Esophagus squamous epithelium (tissue), 5 donors: Measurements from ENCODE around the gene KLKB1. TPM values are rescaled to one million over a fixed set of nuclear protein-coding genes. Genes with fewer than 3 reads are reported as not detected.

Experiments
- DNase-seq: peaks from one replicate; lab custom pipeline; 2025; lab: John Stamatoyannopoulos, UW
- H3K27ac ChIP-seq, 4 donors: fragments of 200-600 bp; sonication (generic); one replicate each; pipeline ENCODE4 v1.5.1; 2016 to 2019; ENCODE audit warnings: mild to moderate bottlenecking in 1 of 4
- H3K27me3 ChIP-seq, 4 donors: fragments of 200-600 bp; sonication (generic); 1 replicate in 3 of 4; 2 replicates in 1 of 4; pipeline versions ENCODE4 v1.5.1 to v1.6.0; 2017 to 2021; ENCODE audit warnings: antibody characterized with exemption in 1 of 4
- H3K36me3 ChIP-seq, 3 donors: fragments of 200-600 bp; sonication (generic); one replicate each; pipeline ENCODE4 v1.5.1; 2016 to 2019
- H3K4me1 ChIP-seq, 3 donors: fragments of 200-600 bp; sonication (generic); one replicate each; pipeline ENCODE4 v1.5.1; 2017 to 2019
- H3K4me3 ChIP-seq, 4 donors: fragments of 200-600 bp; sonication (generic); 1 replicate in 3 of 4; 2 replicates in 1 of 4; pipeline ENCODE4 v1.5.1; 2016 to 2019; ENCODE audit warnings: mild to moderate bottlenecking in 2 of 4, moderate library complexity in 1 of 4
- H3K9me3 ChIP-seq, 3 donors: fragments of 200-600 bp; sonication (generic); one replicate each; pipeline ENCODE4 v1.5.1; 2016 to 2019
- POLR2A ChIP-seq, 4 donors: fragments of 450-650 bp; IDR thresholded peaks; one replicate each; pipeline ENCODE4 v1.6.1; 2017; ENCODE audit warnings: antibody characterized with exemption in 4 of 4, mild to moderate bottlenecking in 4 of 4, moderate library complexity in 3 of 4
- WGBS, 2 donors: methylation state at CpG; one replicate each; pipeline ENCODE4 v1.1.5; 2018; 5-methylcytosine and 5-hydroxymethylcytosine counted together
- intact Hi-C: fragments of 100-400 bp; cut with DNase I; formaldehyde crosslinking; loops from one replicate; pipeline ENCODE4 v1.15.0; 2022
- total RNA-seq, 4 donors: library from RNA; depleted of rRNA; stranded (reverse); fragments of >200 nt; gene quantifications; one replicate each; pipeline ENCODE4 v1.1.0, GENCODE V29; 2016
- TF ChIP-seq, protein P1 (sequence below), 6 experiments: fragments of 450-650 bp in 4 of 6; fragments of 200-600 bp in 2 of 6; sonication (generic) in 2 of 6; IDR thresholded peaks; one replicate each; pipeline ENCODE4 v1.5.1; 2016 to 2019; ENCODE audit warnings: antibody characterized with exemption in 6 of 6, mild to moderate bottlenecking in 4 of 6, moderate library complexity in 4 of 6
- donor health status: DM: yes; HTN: yes; CAD: no.

KLKB1 gene
- total RNA-seq, 4 donors from 2014 or later, result 0.57 to 2.0 TPM; not detected in 2

DNA sequence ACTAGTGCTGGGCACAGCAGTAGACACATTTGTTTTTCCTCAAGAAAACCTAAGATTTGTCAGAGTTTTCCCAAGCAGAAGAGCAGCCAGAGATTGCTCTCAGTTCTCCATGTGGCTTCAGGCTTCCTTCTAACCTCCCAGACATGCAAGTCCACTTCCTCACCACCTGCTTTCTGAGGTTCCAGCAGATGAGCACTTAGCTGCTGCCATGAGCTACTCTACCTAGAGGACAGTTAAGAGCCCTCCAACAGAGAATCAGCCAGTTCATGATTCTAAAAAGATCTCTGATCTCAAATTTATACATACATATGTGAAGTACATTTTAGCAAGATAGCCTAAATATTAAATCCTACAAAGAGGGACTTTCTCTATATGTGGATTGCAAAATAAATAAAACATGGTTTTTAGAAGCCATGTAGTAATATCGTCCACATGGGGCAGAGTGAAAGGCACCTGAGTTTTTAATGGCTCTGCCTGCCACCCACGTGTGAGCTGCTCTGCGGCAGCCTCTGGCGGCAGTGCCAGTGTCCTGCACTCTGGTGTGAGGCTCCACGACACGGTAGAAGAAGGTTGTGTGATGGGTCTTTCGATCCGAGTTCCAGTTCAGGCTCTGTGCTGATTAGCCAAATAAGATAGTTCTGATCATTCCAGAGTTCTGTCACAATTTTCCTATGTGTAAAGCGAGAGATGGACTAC lies 25.6 kb upstream of the KLKB1 start:
- intact Hi-C loops, result no loop called here
- no peak for DNase-seq
- peaks cover 0 to 14% (median 4%) of the 10 kb centered on the region in 3 donors for H3K36me3 ChIP-seq

DNA sequence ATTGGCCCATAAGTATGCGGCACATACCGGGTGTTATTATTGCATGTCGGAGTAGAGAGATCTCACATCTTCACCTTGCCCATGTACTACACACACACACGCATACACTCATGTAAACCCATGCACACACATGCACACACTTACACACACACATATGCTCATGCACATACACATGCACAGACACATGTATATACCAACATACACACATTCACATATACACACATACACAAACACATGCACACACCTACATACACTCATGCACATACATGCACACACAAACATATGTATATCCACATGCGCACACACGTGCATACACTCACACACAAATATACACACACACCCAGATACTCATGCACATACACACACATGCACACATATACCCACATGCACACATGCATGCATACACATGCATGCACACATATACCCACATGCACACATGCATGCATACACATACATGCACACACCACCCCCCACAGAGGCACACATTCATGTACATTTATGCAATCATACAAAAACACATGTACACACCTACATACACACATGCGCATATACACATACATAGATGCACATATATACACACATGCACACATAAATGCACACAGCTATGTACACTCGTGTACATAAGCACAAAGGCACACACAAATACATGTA lies 24.7 kb upstream of the KLKB1 start:
- TF ChIP-seq POLR2A (IDR thresholded peaks at IDR 0.05), result no peak
- TF ChIP-seq, protein P1, sequence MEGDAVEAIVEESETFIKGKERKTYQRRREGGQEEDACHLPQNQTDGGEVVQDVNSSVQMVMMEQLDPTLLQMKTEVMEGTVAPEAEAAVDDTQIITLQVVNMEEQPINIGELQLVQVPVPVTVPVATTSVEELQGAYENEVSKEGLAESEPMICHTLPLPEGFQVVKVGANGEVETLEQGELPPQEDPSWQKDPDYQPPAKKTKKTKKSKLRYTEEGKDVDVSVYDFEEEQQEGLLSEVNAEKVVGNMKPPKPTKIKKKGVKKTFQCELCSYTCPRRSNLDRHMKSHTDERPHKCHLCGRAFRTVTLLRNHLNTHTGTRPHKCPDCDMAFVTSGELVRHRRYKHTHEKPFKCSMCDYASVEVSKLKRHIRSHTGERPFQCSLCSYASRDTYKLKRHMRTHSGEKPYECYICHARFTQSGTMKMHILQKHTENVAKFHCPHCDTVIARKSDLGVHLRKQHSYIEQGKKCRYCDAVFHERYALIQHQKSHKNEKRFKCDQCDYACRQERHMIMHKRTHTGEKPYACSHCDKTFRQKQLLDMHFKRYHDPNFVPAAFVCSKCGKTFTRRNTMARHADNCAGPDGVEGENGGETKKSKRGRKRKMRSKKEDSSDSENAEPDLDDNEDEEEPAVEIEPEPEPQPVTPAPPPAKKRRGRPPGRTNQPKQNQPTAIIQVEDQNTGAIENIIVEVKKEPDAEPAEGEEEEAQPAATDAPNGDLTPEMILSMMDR (IDR thresholded peaks at IDR 0.05), result no peak
- no peaks in the 10 kb centered on the region for H3K9me3 ChIP-seq
- peaks cover 0 to 10% (median 0%) of the 10 kb centered on the region in 3 donors for H3K4me1 ChIP-seq
- H3K27me3 ChIP-seq, result no peaks in the 10 kb centered on the region
- H3K27ac ChIP-seq, result no peak overlapping the region
- intact Hi-C loops, result no loop called here
- DNase-seq, result no peak
- peaks cover 0 to 8% (median 4%) of the 10 kb centered on the region in 3 donors for H3K36me3 ChIP-seq
- no peak overlapping the region for H3K4me3 ChIP-seq
- WGBS, 2 donors, result 93 to 97% methylated on average over 7 to 8 of the region's 8 CpGs

More for the DNA sequence above, 25.6 kb upstream of the KLKB1 start:
- no peak for TF ChIP-seq POLR2A (IDR thresholded peaks at IDR 0.05)
- TF ChIP-seq, protein P1 (IDR thresholded peaks at IDR 0.05), result peak in 5 of 6 experiments; percentile 51 to 77 (median 67)
- Histone ChIP-seq H3K9me3 (no peaks in the 10 kb centered on the region), H3K4me3 (no peak overlapping the region), H3K27ac (no peak overlapping the region), H3K27me3 (no peaks in the 10 kb centered on the region), H3K4me1 (peaks cover 0 to 10% (median 0%) of the 10 kb centered on the region in 3 donors)
- 23 to 47% methylated on average over 7 to 9 of the region's 9 CpGs for WGBS, 2 donors

DNA sequence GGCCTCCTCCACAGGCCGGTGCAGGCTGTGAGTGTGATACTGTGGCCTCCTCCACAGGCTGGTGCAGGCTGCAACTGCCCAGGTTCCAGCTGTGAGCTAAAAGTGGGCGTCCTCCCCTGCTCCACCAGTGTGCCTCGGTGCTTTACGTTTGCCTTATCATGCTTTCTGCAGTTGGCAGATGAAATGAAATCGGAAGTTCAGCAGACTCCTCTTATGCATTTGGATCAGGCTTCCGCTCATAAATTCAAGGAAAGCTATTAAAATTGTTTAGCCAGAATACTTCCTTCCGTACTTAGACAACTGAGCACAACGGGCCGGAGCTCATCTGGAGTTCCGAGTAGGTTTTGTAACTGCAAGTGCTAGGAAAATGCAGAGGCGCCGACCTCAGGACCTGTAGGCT lies 23.9 kb upstream of the KLKB1 start:
- intact Hi-C loops, result no loop called here
- peak overlapping the region in 2 of 4 donors; percentile 30 to 81 for H3K27ac ChIP-seq
- no peak overlapping the region for H3K4me3 ChIP-seq
- no peaks in the 10 kb centered on the region for H3K27me3 ChIP-seq
- H3K9me3 ChIP-seq, result no peaks in the 10 kb centered on the region
- no peak for DNase-seq
- 64 to 88% methylated on average over 8 to 12 of the region's 12 CpGs for WGBS, 2 donors
- H3K36me3 ChIP-seq, result peaks cover 0 to 7% (median 1%) of the 10 kb centered on the region in 3 donors
- H3K4me1 ChIP-seq, result peaks cover 0 to 10% (median 0%) of the 10 kb centered on the region in 3 donors
- TF ChIP-seq, protein P1 (IDR thresholded peaks at IDR 0.05), result no peak
- no peak for TF ChIP-seq POLR2A (IDR thresholded peaks at IDR 0.05)

DNA sequence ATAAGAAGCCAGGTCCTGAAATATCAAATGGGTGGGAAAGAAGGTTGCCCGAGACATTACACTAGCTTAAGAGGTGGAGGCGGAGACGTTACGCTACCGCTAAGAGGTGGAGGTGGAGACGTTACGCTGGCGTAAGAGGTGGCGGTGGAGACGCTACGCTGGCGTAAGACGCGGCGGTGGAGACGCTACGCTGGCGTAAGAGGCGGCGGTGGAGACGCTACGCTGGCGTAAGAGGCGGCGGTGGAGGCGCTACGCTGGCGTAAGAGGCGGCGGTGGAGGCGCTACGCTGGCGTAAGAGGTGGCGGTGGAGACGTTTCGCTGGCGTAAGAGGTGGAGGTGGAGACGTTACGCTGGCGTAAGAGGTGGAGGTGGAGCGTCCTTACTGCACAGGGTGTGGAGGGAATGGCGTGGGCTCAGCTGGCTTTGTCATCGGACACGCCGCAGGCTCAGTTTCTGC lies 23.2 kb upstream of the KLKB1 start:
- H3K36me3 ChIP-seq, result peaks cover 0 to 9% (median 0%) of the 10 kb centered on the region in 3 donors
- 39 to 85% methylated on average over 44 of the region's 45 CpGs for WGBS, 2 donors
- no peak for TF ChIP-seq POLR2A (IDR thresholded peaks at IDR 0.05)
- TF ChIP-seq, protein P1 (IDR thresholded peaks at IDR 0.05), result no peak
- H3K9me3 ChIP-seq, result no peaks in the 10 kb centered on the region
- intact Hi-C loops, result no loop called here
- H3K27me3 ChIP-seq, result no peaks in the 10 kb centered on the region
- DNase-seq, result no peak
- H3K27ac ChIP-seq, result peak overlapping the region in 3 of 4 donors; percentile 16 to 81 (median 77)
- H3K4me1 ChIP-seq, result peaks cover 0 to 10% (median 0%) of the 10 kb centered on the region in 3 donors
- peak overlapping the region in 2 of 4 donors; percentile 37 to 54 for H3K4me3 ChIP-seq

DNA sequence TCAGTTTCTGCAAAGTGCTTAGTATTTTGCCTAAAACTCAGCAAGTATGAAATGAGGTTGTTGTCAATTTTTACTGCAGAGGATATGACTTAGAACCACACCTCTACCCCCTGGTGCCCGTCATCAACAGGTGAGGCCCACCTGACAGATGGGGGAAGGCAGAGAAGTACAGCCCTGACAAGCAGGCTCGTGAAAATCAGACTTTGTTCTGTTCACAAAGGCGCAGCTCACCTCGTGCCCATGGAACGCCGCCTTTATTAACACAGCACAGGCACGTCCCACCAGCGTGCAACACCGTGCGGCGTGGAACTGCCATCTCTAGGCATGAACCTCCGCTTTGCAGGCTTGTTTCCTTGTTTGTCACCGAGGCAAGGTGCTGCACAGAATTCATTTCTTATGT lies 22.6 kb upstream of the KLKB1 start:
- TF ChIP-seq, protein P1 (IDR thresholded peaks at IDR 0.05), result no peak
- no peak for TF ChIP-seq POLR2A (IDR thresholded peaks at IDR 0.05)
- no peaks in the 10 kb centered on the region for H3K27me3 ChIP-seq
- peak overlapping the region in 2 of 4 donors; percentile 37 to 54 for H3K4me3 ChIP-seq
- H3K36me3 ChIP-seq, result peaks cover 0 to 15% (median 0%) of the 10 kb centered on the region in 3 donors
- H3K4me1 ChIP-seq, result peaks cover 0 to 10% (median 0%) of the 10 kb centered on the region in 3 donors
- no peak for DNase-seq
- 82 to 84% methylated on average over 7 to 12 of the region's 13 CpGs for WGBS, 2 donors
- peak overlapping the region in 3 of 4 donors; percentile 16 to 81 (median 77) for H3K27ac ChIP-seq
- no peaks in the 10 kb centered on the region for H3K9me3 ChIP-seq
- intact Hi-C loops, result no loop called here
